Ascending aorta (tissue), 2 donors: ENCODE measurements around the gene RIMOC1. TPM values are rescaled to one million over a fixed set of nuclear protein-coding genes. Genes with fewer than 3 reads are reported as not detected.

ENCODE experiments used
- DNase-seq, 2 donors: peaks; one replicate each; pipeline ENCODE4 v3.0.0-alpha.2; 2019; ENCODE audit warnings: low spot score in 2 of 2
- H3K27ac ChIP-seq, 2 donors: fragments of 200-600 bp; sonication (generic); one replicate each; pipeline ENCODE4 v1.5.1; 2016 to 2017; ENCODE audit warnings: mild to moderate bottlenecking in 1 of 2
- H3K27me3 ChIP-seq: fragments of 200-600 bp; sonication (generic); one replicate; pipeline ENCODE4 v1.5.1; 2017
- H3K36me3 ChIP-seq, 2 donors: fragments of 200-600 bp; sonication (generic); one replicate each; pipeline ENCODE4 v1.5.1; 2016
- H3K4me1 ChIP-seq, 2 donors: fragments of 200-600 bp; sonication (generic); one replicate each; pipeline ENCODE4 v1.5.1; 2016 to 2017; ENCODE audit warnings: mild to moderate bottlenecking in 1 of 2
- H3K4me3 ChIP-seq, 2 donors: fragments of 200-600 bp; sonication (generic); one replicate each; pipeline ENCODE4 v1.5.1; 2016 to 2017; ENCODE audit warnings: mild to moderate bottlenecking in 1 of 2
- H3K9me3 ChIP-seq, 2 donors: fragments of 200-600 bp; sonication (generic); one replicate each; pipeline ENCODE4 v1.5.1; 2016
- intact Hi-C: fragments of 100-400 bp; cut with DNase I; formaldehyde crosslinking; loops from one replicate; pipeline ENCODE4 v1.15.1; 2023
- total RNA-seq: library from RNA; depleted of rRNA; stranded (reverse); fragments of >200 nt; gene quantifications from one replicate; pipeline ENCODE4 v1.1.0, GENCODE V29; 2016
- TF ChIP-seq, protein P1 (sequence below), 3 experiments: fragments of 200-600 bp in 2 of 3; fragments of 450-650 bp in 1 of 3; sonication (generic) in 2 of 3; IDR thresholded peaks; one replicate each; pipeline ENCODE4 v1.5.1; 2016 to 2019; ENCODE audit warnings: antibody characterized with exemption in 3 of 3, mild to moderate bottlenecking in 1 of 3, moderate library complexity in 1 of 3

RIMOC1 gene
- total RNA-seq, 1 donor from 2014 or later: 11.1 TPM

- intact Hi-C loops: loop anchor here (5.0 to 10.0 kb wide), 4 partner anchors 1071 to 1409 kb away; partner anchors contain the start of genes HMGCS1, RPL37 and TTC33
These were observed 2.0 kb downstream of the RIMOC1 start for GRCh38 chr5:41906151-41906550.

DNA sequence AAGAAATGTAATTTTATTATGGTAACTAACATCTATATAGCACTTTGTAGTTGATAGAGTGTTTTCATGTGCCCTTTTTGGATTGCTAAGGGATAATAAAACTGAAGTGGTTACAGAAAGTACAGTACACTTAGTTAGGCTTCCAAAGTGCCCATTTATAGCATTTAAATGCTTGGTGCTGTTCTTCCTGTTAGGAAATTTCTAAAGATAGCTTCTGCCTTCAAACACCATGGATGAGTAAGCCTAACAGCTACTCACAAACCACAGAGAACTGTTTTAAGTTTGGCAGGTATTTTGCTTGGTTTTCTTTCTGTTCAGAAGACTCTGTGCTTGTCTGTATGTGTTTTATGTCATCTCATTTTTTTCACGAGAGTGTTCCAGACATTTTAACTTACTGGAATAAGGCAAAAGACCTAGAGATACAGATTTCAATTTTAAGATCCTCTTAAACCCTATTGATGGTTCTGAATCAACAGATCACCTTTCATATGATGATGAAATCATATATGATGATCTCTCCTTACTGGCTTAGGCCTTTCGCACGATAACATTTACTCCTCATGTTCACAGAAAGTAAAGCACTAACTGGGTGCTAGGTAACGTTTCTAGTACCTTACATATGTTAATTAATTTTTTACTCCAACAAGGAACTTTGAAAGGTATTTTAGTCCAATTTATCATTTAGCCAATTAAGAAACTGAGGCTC lies 4.4 kb downstream of the RIMOC1 start:
- no peak for DNase-seq
- H3K9me3 ChIP-seq: no peaks in the 10 kb centered on the region
- TF ChIP-seq, protein P1, sequence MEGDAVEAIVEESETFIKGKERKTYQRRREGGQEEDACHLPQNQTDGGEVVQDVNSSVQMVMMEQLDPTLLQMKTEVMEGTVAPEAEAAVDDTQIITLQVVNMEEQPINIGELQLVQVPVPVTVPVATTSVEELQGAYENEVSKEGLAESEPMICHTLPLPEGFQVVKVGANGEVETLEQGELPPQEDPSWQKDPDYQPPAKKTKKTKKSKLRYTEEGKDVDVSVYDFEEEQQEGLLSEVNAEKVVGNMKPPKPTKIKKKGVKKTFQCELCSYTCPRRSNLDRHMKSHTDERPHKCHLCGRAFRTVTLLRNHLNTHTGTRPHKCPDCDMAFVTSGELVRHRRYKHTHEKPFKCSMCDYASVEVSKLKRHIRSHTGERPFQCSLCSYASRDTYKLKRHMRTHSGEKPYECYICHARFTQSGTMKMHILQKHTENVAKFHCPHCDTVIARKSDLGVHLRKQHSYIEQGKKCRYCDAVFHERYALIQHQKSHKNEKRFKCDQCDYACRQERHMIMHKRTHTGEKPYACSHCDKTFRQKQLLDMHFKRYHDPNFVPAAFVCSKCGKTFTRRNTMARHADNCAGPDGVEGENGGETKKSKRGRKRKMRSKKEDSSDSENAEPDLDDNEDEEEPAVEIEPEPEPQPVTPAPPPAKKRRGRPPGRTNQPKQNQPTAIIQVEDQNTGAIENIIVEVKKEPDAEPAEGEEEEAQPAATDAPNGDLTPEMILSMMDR (IDR thresholded peaks at IDR 0.05): no peak
- no peak overlapping the region for H3K4me3 ChIP-seq
- H3K4me1 ChIP-seq: peaks cover 3 to 6% of the 10 kb centered on the region in 2 donors
- intact Hi-C loops: loop anchor here (5.0 to 10.0 kb wide), 4 partner anchors 1074 to 1406 kb away; partner anchors contain the start of genes HMGCS1, RPL37 and TTC33
- no peak overlapping the region for H3K27ac ChIP-seq
- peaks cover 39 to 59% of the 10 kb centered on the region in 2 donors for H3K36me3 ChIP-seq
- no peaks in the 10 kb centered on the region for H3K27me3 ChIP-seq

More at GRCh38 chr5:41906151-41906550, 2.0 kb downstream of the RIMOC1 start:
- no peak for DNase-seq
- H3K4me1 ChIP-seq: peaks cover 3 to 6% of the 10 kb centered on the region in 2 donors
- H3K27ac ChIP-seq: no peak overlapping the region
- H3K36me3 ChIP-seq: peaks cover 22 to 35% of the 10 kb centered on the region in 2 donors
- no peaks in the 10 kb centered on the region for H3K9me3 ChIP-seq
- TF ChIP-seq, protein P1 (IDR thresholded peaks at IDR 0.05): no peak
- no peak overlapping the region for H3K4me3 ChIP-seq
- H3K27me3 ChIP-seq: no peaks in the 10 kb centered on the region

DNA sequence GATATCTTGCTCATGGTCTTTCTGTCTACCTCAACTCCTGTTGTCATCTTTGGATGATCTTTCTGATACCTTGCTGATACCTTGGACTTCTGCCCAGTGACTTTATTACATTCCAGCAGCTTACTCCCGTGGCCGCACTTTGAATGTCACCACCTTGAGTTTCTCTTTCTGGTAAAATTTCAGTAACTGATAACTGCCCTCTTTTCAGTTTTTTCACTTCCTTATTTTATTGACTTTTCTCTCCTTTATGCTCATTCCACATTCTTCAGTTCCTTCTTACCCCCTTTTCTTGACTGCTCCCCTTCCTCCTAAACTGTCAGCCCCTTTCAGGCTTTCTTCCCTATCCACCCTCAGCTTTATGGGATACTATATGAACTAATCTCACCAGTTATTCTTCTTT lies 14.0 kb downstream of the RIMOC1 start:
- TF ChIP-seq, protein P1 (IDR thresholded peaks at IDR 0.05): no peak
- Histone ChIP-seq H3K9me3 (no peaks in the 10 kb centered on the region), H3K4me3 (no peak overlapping the region), H3K27ac (no peak overlapping the region), H3K4me1 (no peaks in the 10 kb centered on the region), H3K36me3 (peaks cover 30 to 63% of the 10 kb centered on the region in 2 donors), H3K27me3 (no peaks in the 10 kb centered on the region)
- intact Hi-C loops: no loop called here
- DNase-seq: no peak

DNA sequence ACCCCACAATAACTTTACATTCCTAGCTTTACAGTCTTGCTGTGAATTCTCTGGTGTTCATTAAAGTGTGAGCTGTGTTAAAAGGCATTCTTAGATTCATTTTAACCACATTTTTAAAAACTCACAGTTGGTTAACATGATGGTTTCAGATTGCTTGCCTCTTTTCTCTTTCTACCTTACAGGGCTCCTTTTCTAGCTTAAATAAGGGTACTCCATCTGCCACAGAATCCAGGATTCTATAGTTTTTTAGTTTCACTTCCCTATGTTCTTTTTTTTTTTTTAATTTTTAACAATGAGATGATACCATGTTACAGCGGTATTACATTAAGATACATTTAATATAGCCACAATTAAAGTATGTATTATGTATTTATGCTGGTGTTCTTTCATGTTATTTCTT lies 17.0 kb downstream of the RIMOC1 start:
- no peak overlapping the region for H3K4me3 ChIP-seq
- TF ChIP-seq, protein P1 (IDR thresholded peaks at IDR 0.05): no peak
- intact Hi-C loops: no loop called here
- H3K27me3 ChIP-seq: no peaks in the 10 kb centered on the region
- peaks cover 20 to 47% of the 10 kb centered on the region in 2 donors for H3K36me3 ChIP-seq
- DNase-seq: no peak
- peaks cover 0 to 6% of the 10 kb centered on the region in 2 donors for H3K4me1 ChIP-seq
- H3K9me3 ChIP-seq: no peaks in the 10 kb centered on the region
- no peak overlapping the region for H3K27ac ChIP-seq

- no peak for DNase-seq
- intact Hi-C loops: no loop called here
- Histone ChIP-seq H3K27me3 (no peaks in the 10 kb centered on the region), H3K9me3 (no peaks in the 10 kb centered on the region), H3K4me3 (no peak overlapping the region), H3K36me3 (peaks cover 17 to 42% of the 10 kb centered on the region in 2 donors), H3K27ac (no peak overlapping the region), H3K4me1 (peaks cover 0 to 10% of the 10 kb centered on the region in 2 donors)
- TF ChIP-seq, protein P1 (IDR thresholded peaks at IDR 0.05): no peak
These were observed 17.7 kb downstream of the RIMOC1 start for GRCh38 chr5:41921874-41922273.
